NB4 (cell line): ENCODE data around the gene ADTRP.

Source experiments
- POLR2A ChIP-seq: IDR thresholded peaks from 2 replicates; pipeline ENCODE4 v1.6.1; 2011; ENCODE audit warnings: mild to moderate bottlenecking; ENCODE audit not compliant: insufficient read length; ENCODE audit errors: extremely low read depth
- TF ChIP-seq, protein P1 (sequence below): IDR thresholded peaks from one replicate; pipeline ENCODE4 v1.5.1; 2012; ENCODE audit warnings: low read depth, low read length

DNA sequence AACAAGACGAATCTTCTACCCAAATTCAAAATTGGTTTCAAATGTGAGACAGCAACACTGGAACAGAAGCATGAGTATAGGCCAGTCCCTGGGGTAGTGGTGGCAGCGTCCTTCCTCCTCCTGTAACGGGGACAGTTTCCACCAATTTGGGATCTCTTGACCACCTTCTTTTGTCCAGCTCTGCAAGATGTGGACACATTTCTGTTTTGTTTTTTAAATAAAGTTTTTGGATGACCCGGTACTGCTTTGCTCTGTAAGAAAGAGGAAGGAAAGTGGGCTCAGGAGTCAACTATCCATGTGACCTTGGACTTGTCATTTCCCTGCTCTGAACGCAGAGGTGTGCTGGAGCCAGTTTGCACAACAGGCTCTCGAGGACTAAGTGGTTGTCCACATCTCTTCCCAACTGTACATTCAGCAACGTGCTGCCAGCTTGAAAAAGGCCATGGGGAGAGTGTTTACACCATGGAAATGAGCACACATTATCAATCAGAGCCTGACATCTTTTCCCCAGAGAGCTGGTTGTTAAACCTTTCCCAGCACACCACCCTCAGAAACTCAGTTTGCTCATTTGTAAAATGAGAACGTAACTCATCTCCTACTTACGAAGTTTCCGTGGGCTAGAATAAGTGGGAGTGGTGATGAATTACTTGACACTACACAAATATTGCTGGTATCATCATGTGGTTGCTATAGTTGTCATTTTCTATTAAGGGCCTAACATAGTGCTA, 66.5 kb downstream of the ADTRP start:
- TF ChIP-seq, protein P1, sequence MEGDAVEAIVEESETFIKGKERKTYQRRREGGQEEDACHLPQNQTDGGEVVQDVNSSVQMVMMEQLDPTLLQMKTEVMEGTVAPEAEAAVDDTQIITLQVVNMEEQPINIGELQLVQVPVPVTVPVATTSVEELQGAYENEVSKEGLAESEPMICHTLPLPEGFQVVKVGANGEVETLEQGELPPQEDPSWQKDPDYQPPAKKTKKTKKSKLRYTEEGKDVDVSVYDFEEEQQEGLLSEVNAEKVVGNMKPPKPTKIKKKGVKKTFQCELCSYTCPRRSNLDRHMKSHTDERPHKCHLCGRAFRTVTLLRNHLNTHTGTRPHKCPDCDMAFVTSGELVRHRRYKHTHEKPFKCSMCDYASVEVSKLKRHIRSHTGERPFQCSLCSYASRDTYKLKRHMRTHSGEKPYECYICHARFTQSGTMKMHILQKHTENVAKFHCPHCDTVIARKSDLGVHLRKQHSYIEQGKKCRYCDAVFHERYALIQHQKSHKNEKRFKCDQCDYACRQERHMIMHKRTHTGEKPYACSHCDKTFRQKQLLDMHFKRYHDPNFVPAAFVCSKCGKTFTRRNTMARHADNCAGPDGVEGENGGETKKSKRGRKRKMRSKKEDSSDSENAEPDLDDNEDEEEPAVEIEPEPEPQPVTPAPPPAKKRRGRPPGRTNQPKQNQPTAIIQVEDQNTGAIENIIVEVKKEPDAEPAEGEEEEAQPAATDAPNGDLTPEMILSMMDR: no peak
- no peak for TF ChIP-seq POLR2A
